GM19397 (cell line): ENCODE data around the gene SYT5.
"Not testable (repeated sequence)": the region's sequence is repeated elsewhere in the genome, so short reads cannot be mapped to it uniquely, and the experiment has no call there.

Experiments used
- ATAC-seq: cut with Tn5 transposase; IDR thresholded peaks from one replicate; pipeline ENCODE4 v1.9.1; 2021; ENCODE audit warnings: mild to moderate bottlenecking, moderate library complexity; ENCODE audit not compliant: unreplicated experiment

Gene SYT5

DNA sequence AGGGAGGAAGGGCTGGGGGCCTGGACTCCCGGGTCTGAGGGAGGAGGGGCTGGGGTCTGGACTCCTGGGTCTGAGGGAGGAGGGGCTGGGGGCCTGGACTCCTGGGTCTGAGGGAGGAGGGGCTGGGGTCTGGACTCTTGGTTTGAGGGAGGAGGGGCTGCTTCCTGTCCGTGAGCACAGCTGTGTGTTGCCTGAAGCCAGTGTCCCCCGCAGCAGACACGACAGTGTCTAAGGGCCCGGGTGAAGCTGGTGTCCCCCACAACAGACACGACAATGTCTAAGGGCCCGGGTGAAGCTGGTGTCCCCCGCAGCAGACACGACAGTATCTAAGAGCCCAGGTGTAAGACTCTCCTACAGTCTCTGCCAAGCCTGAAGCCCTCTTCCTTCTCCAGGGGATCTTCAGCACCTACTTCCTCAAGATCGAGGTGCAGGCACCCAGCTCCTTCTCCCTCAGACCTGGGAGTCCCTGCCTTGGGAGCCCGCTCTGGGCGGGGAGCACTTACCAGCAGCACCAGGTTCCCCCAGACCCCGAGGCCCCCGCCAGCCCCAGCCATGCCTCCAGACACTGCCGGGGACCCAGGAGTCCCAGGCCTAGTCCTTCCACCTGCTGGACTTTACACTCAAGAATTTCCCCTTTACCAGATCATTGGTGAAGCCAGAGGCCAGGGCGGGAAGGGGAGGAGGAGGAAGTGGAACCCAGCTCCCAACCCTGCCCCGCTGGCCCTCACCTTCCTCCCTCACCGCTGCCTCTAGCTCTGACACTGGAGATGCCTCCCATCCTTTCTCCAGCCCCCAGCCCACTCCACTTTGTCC, 29.0 kb upstream of the SYT5 start, which contains the start of gene PTPRH:
TSS of gene PTPRH (minus strand) at position 622 of the 813 bp plus-strand sequence. CDS start at position 554, 68 bp downstream.
- no peak for ATAC-seq

GRCh38 chr19:55206664-55207500, 26.8 kb upstream of the SYT5 start:
- ATAC-seq: no peak

GRCh38 chr19:55202199-55202598, 22.1 kb upstream of the SYT5 start:
- not testable (repeated sequence) for ATAC-seq

DNA sequence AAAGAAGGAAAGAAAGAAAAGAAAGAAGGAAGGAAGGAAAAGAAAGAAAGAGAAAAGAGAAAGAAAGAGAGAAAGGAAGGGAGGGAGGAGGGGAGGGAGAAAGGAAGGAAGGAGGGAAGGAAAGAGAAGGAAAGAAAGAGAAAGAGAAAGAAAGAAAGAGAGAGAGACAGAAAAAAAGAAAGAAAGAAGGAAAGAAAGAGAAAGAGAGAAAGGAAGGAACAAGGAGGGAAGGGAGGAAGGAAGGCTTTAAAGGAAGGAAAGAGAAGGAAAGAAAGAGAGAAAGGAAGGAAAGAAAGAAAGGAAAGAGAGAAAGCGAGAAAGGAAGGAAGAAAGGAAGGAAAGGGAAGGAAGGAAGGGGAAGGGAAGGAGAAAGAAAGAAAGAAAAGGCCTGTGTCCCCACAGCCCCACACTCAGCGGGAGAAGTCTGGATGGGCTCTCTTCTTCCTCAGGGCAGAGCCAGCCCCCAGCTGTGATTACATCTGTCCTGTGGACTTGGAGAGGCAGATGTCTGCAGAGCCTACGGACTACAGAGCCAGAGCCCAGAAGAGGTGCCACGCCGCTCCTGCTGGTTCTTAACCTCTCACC, 19.6 kb upstream of the SYT5 start:
- no peak for ATAC-seq

- no peak for ATAC-seq
These were observed 18.6 kb upstream of the SYT5 start for GRCh38 chr19:55198651-55199050.

DNA sequence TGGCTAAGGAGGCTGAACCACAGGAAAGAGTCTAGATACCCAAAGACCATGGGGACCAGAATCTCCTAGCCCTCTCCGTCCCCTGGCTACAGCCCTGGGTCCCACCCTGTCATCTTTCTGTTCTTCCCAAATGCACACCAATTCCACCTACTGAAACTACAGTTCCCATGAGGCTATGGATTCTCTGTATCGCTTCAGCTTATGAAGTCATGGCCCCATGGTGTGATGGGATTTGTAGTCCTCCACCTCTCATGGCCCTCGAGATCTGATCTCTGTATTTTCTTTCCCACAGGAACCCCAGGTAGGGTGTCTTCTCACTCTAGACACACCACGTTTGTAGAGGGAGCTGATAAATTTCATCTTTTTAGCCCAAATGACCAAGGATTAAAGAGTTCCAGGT, 17.4 kb upstream of the SYT5 start:
- ATAC-seq: no peak

GRCh38 chr19:55196803-55197202, 16.7 kb upstream of the SYT5 start:
- ATAC-seq: no peak

- ATAC-seq: no peak
These were observed 13.4 kb upstream of the SYT5 start for GRCh38 chr19:55193481-55193880.

- no peak for ATAC-seq
These were observed 9.3 kb upstream of the SYT5 start for GRCh38 chr19:55189403-55189835.

DNA sequence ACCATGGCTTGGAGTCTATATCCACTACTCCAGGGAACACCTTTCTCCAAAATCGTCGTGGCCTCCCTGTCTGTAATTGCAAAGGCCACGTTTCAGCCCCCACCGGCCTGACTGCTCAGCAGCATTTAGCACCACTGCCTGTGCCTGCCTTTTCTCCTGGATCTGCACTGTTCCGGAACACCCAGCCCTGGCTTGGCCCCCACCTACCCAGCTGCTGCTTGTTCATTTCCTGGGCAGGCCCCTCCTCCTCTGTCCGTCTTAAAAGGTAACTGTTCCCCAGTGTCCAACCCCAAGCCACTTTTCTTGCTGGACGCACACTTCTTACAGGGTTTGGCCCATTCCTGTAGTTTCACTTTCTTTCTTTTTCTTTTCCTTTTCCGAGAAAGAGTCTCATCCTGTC, 8.5 kb upstream of the SYT5 start:
- ATAC-seq: no peak

DNA sequence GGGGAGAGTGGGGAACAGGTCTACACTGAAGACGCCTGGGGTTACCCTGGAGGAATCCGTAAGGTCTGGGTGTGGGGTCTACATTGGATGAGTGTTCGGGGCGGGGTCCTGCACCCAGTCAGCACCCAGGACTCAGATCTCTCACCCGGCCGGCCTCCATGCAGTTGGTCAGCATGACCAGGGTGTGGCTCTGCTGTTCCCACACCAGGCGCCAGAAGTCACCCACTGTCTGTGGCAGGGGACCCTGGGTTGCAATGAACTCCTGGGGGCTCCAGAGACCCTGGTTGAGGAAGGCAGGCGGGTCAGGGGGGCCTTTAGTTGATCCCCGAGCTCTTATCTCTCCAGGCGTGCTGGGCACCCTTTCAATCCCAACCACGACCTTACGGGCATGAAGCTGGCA, 6.0 kb upstream of the SYT5 start:
- ATAC-seq: no peak

- no peak for ATAC-seq
These were observed 1.7 kb upstream of the SYT5 start for GRCh38 chr19:55181740-55182139.

DNA sequence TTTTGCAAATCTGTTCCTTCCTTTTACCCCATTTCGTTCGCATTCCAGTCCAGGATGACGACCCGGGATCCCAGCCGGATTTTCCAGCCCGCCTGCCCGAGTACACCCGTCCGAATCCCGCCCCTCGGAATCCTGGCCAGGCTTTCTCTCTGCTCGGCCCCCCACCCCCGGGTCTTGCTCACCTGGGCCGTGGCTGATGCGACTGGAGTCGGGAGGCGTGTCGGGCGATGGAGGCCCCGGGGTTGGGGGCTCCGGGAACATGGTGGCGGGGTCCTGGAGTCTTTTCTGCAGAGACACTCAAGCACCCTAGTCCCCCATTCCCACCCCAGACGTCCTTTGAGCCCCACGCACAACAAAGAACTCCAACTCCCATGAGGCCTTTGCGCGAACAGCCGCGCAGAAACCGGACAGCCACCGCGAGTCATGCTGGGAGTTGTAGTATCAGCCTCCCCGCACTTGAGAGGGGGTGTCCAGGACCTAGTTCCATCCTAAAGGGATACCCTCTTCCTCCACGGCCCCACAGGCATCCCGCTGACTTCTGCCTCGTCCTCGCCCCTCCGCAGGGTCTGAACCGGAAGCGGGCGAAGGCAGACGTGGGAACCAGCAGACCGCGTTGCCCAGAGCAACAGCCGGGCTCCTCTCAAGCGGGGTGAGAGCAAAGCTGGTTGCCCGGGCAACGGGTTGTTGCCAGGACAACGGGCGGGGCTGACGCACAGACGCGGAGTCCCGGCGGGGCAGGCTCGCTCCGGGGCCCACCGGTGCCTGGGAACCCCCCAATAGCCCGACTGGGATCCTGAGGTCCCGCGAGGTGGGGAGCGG, 1.1 kb downstream of the SYT5 start:
- ATAC-seq: peak; percentile 91

GRCh38 chr19:55176076-55176475, 4.0 kb downstream of the SYT5 start:
- ATAC-seq: no peak

GRCh38 chr19:55175117-55175867, 4.8 kb downstream of the SYT5 start:
- no peak for ATAC-seq

DNA sequence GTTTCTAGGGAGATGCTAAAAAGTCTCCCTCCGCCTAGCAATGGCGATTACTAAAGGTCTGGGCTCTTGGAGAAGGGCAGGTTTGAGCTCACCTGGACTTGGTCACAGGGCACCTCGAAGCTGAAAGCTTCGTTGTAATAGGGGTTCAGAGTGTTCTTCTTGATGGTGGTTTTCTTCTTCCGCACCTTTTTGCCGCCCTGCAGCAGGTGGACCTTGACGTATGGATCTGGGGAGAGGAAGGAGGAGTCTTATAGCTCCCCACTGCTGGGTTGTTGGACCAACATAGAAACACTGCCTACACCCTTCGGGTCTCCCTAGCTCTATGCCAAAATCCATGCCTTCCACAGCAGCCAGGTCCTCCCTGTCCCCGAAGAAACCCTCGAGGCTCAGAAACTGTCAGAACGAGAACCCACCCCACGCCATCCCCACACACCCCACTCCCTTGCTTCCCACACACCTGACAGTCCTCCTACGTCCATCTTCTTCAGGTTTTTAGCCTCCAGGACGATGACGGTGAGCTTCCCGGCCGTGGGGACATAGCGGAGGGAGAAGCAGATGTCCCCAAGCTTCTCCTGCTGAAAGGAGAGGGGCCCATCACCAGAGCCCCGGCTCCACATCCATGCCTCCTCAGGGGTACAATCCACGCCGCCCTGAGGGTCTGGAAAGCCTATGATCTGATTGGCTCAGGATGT, 5.5 kb downstream of the SYT5 start:
- no peak for ATAC-seq

GRCh38 chr19:55173714-55174409, 6.2 kb downstream of the SYT5 start:
- no peak for ATAC-seq

DNA sequence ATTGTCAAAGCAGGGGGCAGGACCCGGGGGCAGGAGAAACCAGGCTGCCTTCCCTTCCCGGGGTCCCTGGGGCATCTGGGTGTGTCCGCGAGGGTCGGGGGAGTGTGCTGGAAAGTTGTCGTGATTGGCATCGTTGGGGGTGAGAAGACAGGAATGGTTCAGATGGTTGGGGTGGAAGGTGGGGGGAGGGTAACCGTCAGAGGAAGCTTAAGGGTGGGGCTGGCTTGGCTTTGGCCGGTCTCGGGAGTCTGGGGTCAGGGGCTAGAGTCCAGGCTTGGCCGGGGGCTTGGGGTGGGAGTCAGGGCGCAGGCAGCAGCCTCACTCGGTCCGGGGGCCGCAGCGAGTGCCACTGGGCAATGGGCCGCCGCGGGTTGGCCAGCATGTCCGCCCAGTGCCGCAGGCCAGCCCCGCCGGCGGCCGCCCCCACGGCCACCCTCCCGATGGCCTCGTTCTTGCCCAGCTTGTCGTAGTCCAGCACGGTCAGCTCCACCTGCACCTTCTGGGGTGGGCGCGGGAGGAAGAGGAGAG, 6.8 kb downstream of the SYT5 start:
- no peak for ATAC-seq

GRCh38 chr19:55172741-55173140, 7.3 kb downstream of the SYT5 start:
- no peak for ATAC-seq
